ENCODE measurements around the gene SPN. TPM values are rescaled to one million over a fixed set of nuclear protein-coding genes. Genes with fewer than 3 reads are reported as not detected.
"Not testable (repeated sequence)": the region's sequence is repeated elsewhere in the genome, so short reads cannot be mapped to it uniquely, and the experiment has no call there.

SPN gene
- total RNA-seq, 1 donor from 2014 or later, result 0.31 TPM

GRCh38 chr16:29629318-29629717 is 33.7 kb upstream of the SPN start:
- not testable (repeated sequence) for H3K36me3 Mint-ChIP-seq; DNase-seq (ENCODE audit: extremely low spot score, unreplicated experiment); H3K27me3 Mint-ChIP-seq; H3K9me3 Mint-ChIP-seq; H3K4me3 Mint-ChIP-seq; H3K27ac Mint-ChIP-seq; H3K4me1 Mint-ChIP-seq (ENCODE audit: unreplicated experiment)

DNA sequence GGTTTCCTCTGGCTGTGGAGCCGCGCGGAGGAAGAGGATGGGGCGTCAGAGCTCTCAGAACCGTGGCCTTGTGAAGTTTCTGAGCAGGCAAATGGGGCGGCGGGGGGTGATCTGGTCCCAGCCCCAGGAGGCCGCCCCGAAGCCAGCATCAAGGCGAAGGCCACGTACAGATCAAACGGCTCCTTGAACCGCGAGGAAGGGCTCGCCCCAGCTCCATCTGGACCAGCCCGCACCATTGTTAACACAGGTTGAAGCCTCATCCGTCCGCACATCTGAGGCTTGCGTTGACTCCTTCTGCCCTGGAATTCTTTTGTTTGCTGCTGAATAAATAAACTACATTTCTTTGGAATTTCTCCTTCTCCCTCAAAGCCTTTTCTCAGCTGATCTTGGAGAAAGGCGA is 31.4 kb upstream of the SPN start:
- not testable (repeated sequence) for H3K27me3 Mint-ChIP-seq; H3K9me3 Mint-ChIP-seq; DNase-seq (ENCODE audit: extremely low spot score, unreplicated experiment); H3K4me1 Mint-ChIP-seq (ENCODE audit: unreplicated experiment); H3K36me3 Mint-ChIP-seq; H3K4me3 Mint-ChIP-seq; H3K27ac Mint-ChIP-seq

GRCh38 chr16:29635902-29636301 is 27.1 kb upstream of the SPN start:
- H3K27ac Mint-ChIP-seq, H3K9me3 Mint-ChIP-seq: not testable (repeated sequence)

GRCh38 chr16:29636368-29636767 is 26.7 kb upstream of the SPN start:
- not testable (repeated sequence) for H3K4me1 Mint-ChIP-seq (ENCODE audit: unreplicated experiment); H3K27ac Mint-ChIP-seq; H3K9me3 Mint-ChIP-seq; H3K4me3 Mint-ChIP-seq; H3K27me3 Mint-ChIP-seq; H3K36me3 Mint-ChIP-seq; DNase-seq (ENCODE audit: extremely low spot score, unreplicated experiment)

More at GRCh38 chr16:29635902-29636301, 27.1 kb upstream of the SPN start:
- H3K4me3 Mint-ChIP-seq; H3K27me3 Mint-ChIP-seq; DNase-seq (ENCODE audit: extremely low spot score, unreplicated experiment); H3K36me3 Mint-ChIP-seq; H3K4me1 Mint-ChIP-seq (ENCODE audit: unreplicated experiment): not testable (repeated sequence)

GRCh38 chr16:29638751-29639150 is 24.3 kb upstream of the SPN start:
- H3K27me3 Mint-ChIP-seq; H3K4me1 Mint-ChIP-seq (ENCODE audit: unreplicated experiment); H3K27ac Mint-ChIP-seq; H3K36me3 Mint-ChIP-seq; H3K4me3 Mint-ChIP-seq; DNase-seq (ENCODE audit: extremely low spot score, unreplicated experiment); H3K9me3 Mint-ChIP-seq: not testable (repeated sequence)

DNA sequence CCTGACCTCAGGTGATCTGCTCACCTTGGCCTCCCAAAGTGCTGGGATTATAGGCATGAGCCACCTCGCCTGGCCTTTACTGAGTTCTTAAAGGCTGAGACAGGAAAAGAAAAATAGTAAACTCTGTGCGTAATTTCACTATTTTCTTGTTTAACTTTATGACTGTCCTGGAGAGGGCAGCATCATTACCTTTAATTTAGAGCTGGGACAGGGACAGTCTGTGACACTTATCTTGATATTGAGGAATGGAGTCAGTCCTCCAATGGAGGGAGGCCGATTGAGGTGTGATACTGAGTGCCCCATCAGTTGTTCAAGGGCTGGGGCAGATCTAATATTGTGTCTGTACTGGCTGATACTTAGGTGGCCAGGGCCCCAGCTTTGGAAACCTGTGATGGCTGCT is 21.5 kb upstream of the SPN start:
- Mint-ChIP-seq H3K27me3 (no peaks in the 10 kb centered on the region), H3K9me3 (peaks cover 4% of the 10 kb centered on the region)

DNA sequence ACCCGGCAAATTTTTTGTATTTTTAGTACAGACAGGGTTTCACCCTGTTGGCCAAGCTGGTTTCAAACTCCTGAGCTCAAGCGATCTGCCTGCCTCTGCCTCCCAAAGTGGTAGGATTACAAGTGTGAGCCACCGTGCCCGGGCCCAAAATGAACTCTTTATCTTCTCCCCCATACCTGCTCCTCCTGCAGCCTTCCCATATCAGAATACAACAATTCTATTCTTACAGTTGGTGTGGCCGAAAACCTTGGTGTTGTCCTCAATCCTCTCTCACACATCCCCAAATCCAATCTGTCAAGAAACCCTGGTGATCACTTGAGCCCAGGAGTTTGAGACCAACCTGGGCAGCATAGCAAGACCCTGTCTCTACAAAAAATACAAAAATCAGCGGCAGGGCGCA is 19.5 kb upstream of the SPN start:
- Mint-ChIP-seq H3K27me3 (no peaks in the 10 kb centered on the region), H3K4me1 (ENCODE audit: unreplicated experiment) (peaks cover 8% of the 10 kb centered on the region), H3K9me3 (peaks cover 4% of the 10 kb centered on the region), H3K36me3 (no peaks in the 10 kb centered on the region), H3K27ac (no peak overlapping the region), H3K4me3 (no peak overlapping the region)
- DNase-seq (ENCODE audit: extremely low spot score, unreplicated experiment), result no peak
- TF ChIP-seq, protein P1, sequence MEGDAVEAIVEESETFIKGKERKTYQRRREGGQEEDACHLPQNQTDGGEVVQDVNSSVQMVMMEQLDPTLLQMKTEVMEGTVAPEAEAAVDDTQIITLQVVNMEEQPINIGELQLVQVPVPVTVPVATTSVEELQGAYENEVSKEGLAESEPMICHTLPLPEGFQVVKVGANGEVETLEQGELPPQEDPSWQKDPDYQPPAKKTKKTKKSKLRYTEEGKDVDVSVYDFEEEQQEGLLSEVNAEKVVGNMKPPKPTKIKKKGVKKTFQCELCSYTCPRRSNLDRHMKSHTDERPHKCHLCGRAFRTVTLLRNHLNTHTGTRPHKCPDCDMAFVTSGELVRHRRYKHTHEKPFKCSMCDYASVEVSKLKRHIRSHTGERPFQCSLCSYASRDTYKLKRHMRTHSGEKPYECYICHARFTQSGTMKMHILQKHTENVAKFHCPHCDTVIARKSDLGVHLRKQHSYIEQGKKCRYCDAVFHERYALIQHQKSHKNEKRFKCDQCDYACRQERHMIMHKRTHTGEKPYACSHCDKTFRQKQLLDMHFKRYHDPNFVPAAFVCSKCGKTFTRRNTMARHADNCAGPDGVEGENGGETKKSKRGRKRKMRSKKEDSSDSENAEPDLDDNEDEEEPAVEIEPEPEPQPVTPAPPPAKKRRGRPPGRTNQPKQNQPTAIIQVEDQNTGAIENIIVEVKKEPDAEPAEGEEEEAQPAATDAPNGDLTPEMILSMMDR (conservative IDR thresholded peaks at IDR 0.05), result no peak

More for the DNA sequence above, 21.5 kb upstream of the SPN start:
- TF ChIP-seq, protein P1 (conservative IDR thresholded peaks at IDR 0.05), result peak; percentile 24
- H3K27ac Mint-ChIP-seq, result no peak overlapping the region
- DNase-seq (ENCODE audit: extremely low spot score, unreplicated experiment), result no peak
- H3K36me3 Mint-ChIP-seq, result no peaks in the 10 kb centered on the region
- H3K4me1 Mint-ChIP-seq (ENCODE audit: unreplicated experiment), result peaks cover 8% of the 10 kb centered on the region
- H3K4me3 Mint-ChIP-seq, result no peak overlapping the region

DNA sequence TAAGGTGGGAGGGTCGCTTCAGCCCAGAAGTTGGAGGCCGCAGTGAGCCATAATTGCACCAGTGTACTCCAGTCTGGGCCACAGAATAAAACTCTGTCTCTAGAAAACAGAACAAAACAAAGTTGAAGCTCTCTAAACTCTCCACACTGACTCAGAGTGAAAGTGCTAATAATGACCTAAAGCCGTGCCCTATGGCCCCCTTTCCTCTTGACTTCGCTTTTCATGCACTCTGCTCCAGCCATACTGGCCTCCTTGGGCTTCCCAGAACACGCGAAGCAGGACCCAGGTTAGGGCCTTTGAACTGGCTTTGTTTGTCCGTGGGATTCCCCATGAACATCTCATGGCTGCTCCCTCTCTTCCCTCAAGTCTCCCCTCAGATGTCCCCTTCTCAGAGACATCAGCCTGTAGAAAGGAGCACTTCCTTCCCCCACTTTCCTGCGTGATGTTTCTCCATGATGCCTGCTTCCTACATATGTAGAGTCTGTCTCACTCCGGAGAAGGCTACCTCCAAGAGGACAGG is 18.6 kb upstream of the SPN start:
- H3K4me1 Mint-ChIP-seq (ENCODE audit: unreplicated experiment), result peaks cover 8% of the 10 kb centered on the region
- no peak overlapping the region for H3K27ac Mint-ChIP-seq
- H3K4me3 Mint-ChIP-seq, result no peak overlapping the region
- no peaks in the 10 kb centered on the region for H3K27me3 Mint-ChIP-seq
- DNase-seq (ENCODE audit: extremely low spot score, unreplicated experiment), result no peak
- H3K36me3 Mint-ChIP-seq, result no peaks in the 10 kb centered on the region
- peaks cover 4% of the 10 kb centered on the region for H3K9me3 Mint-ChIP-seq
- TF ChIP-seq, protein P1 (conservative IDR thresholded peaks at IDR 0.05), result no peak

Measured in type B pancreatic cell (in vitro differentiated cells).